H1 (cell line): ENCODE data around the gene TLR5. TPM values are rescaled to one million over a fixed set of nuclear protein-coding genes. Genes with fewer than 3 reads are reported as not detected.

Source experiments
- polyA plus RNA-seq, 7 experiments: library from polyadenylated mRNA; depleted of rRNA in 3 of 7; stranded (reverse) in 5 of 7; unstranded in 2 of 7; fragments of >200 nt in 5 of 7; fragments of 200-250 nt in 2 of 7; gene quantifications; 1 replicate in 5 of 7; 2 replicates in 1 of 7; 4 replicates in 1 of 7; pipeline versions ENCODE4 v1.2.1 to v1.2.3, GENCODE V29; 2011 to 2013; ENCODE audit warnings: missing spikeins in 2 of 7, mixed read lengths in 2 of 7
- total RNA-seq: library from RNA; stranded (reverse); fragmentation: NEBNext Ultra II Directional; extraction: Animal tissue kit (Norgen Biotek cat#: 25700); gene quantifications from 2 replicates; pipeline ENCODE4 v1.2.1, GENCODE V29; 2021
- TF ChIP-seq, protein P1 (sequence below): IDR thresholded peaks from 2 replicates; pipeline ENCODE4 v1.6.1; 2011; ENCODE audit warnings: low read length, improper control_type of control experiment

Gene TLR5
- total and polyA plus RNA-seq, 2 of the 8 experiments (the other 6 are each of a cell fraction or from before 2014, with no cell fraction given), result 0.35 to 0.74 TPM

DNA sequence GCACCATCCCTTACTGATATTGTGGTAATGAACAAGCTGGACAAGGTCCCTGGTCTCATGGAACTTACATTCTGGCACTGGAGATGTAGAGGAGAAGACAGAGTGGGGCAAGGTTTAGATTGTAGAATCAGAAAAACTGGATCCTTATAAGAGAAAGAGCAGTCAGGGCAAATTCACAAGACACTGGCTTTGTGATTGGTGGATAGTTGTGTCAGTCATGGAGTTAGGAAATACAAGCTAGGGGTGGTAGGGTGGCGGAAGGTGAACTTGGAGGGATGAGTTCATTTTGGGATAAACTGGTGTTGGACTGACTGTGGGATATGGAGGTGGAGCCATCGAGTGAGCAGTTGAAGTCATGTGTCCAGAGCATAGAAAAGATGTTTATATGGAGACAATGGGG, 3.7 kb upstream of the TLR5 start (continued):
- TF ChIP-seq, protein P1, sequence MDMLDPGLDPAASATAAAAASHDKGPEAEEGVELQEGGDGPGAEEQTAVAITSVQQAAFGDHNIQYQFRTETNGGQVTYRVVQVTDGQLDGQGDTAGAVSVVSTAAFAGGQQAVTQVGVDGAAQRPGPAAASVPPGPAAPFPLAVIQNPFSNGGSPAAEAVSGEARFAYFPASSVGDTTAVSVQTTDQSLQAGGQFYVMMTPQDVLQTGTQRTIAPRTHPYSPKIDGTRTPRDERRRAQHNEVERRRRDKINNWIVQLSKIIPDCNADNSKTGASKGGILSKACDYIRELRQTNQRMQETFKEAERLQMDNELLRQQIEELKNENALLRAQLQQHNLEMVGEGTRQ, result no peak
